K562 (cell line): ENCODE measurements around the gene NDUFS5. TPM values are rescaled to one million over a fixed set of nuclear protein-coding genes. Genes with fewer than 3 reads are reported as not detected.

Experiments
- ATAC-seq: fragments of 200-7000 bp; cut with Tn5 transposase; 3 replicates; pipeline ENCODE4 v1.9.1; 2020; ENCODE audit warnings: moderate library complexity
- BruUV-seq: library from RNA; stranded (reverse); fragments of 400-500 nt; replicated peaks from 2 replicates; lab custom pipeline; 2021; lab: Mats Ljungman, UMichigan
- CTCF ChIA-PET: fragments of 300-600 bp; formaldehyde crosslinking; extraction: SDS; loops from one replicate; lab custom pipeline; 2021; ENCODE audit warnings: low intra/inter-chr PET ratio; lab: Yijun Ruan, JAX
- POLR2A ChIA-PET: fragments of 300-600, 350-650 bp; sonication (Branson Sonifier 250); formaldehyde crosslinking; extraction: SDS; loops from one replicate; lab custom pipeline; 2021; ENCODE audit warnings: antibody characterized with exemption, inconsistent platforms; lab: Yijun Ruan, JAX
- DNase-seq, 4 experiments: peaks; one replicate each; pipeline versions ENCODE4 v3.0.0 to v3.0.0-alpha.2; 2011 to 2018; ENCODE audit warnings: low spot score in 3 of 4, mixed read lengths in 3 of 4; ENCODE audit errors: extremely low read depth in 1 of 4
- FAIRE-seq: peaks from 2 replicates; lab custom pipeline; 2011; peaks lifted over from hg19 to GRCh38; lab: Jason Lieb, UNC
- H2AFZ ChIP-seq: 2 replicates; pipeline ENCODE4 v1.6.0; 2011; ENCODE audit warnings: low read depth, low read length, control low read depth, inconsistent platforms
- H3K27ac ChIP-seq: fragments of 200-600 bp; 3 replicates; pipeline ENCODE4 v1.8.0; 2011; ENCODE audit warnings: low read depth, mild to moderate bottlenecking, control low read depth, inconsistent platforms, low read length, moderate library complexity, mixed read lengths; ENCODE audit errors: extremely low read depth
- H3K27me3 ChIP-seq, 2 experiments: fragments of 300-600 bp in 1 of 2; 2 replicates in 1 of 2; 3 replicates in 1 of 2; pipeline versions ENCODE4 v1.6.0 to v1.8.0; 2011; ENCODE audit warnings: inconsistent platforms in 2 of 2, low read length in 2 of 2, mild to moderate bottlenecking in 1 of 2, mixed read lengths in 1 of 2, moderate library complexity in 1 of 2; ENCODE audit not compliant: control insufficient read depth in 2 of 2, insufficient read depth in 2 of 2
- H3K36me3 ChIP-seq: fragments of 300-600 bp; 3 replicates; pipeline ENCODE4 v1.8.0; 2011; ENCODE audit warnings: mild to moderate bottlenecking, low read length, inconsistent platforms; ENCODE audit not compliant: control insufficient read depth, insufficient read depth
- H3K4me1 ChIP-seq, 2 experiments: fragments of 200-600 bp in 1 of 2; replicated peaks in 1 of 2; 2 replicates in 1 of 2; 3 replicates in 1 of 2; pipeline versions ENCODE4 v1.5.1 to v1.8.0; 2011; ENCODE audit warnings: inconsistent platforms in 2 of 2, low read length in 2 of 2, mild to moderate bottlenecking in 1 of 2, mixed read lengths in 1 of 2, moderate library complexity in 1 of 2; ENCODE audit not compliant: control insufficient read depth in 2 of 2, insufficient read depth in 2 of 2
- H3K4me2 ChIP-seq: 2 replicates; pipeline ENCODE4 v1.6.1; 2011; ENCODE audit warnings: low read length, control low read depth, inconsistent platforms, mixed read lengths; ENCODE audit not compliant: insufficient read depth
- H3K4me3 ChIP-seq: fragments of 200-600 bp; sonication (generic), shearing (Covaris generic); 2 replicates; pipeline ENCODE4 v1.5.1; 2016; ENCODE audit warnings: control low read depth, inconsistent platforms
- H3K79me2 ChIP-seq: fragments of 200-600 bp; 3 replicates; pipeline ENCODE4 v1.8.0; 2011; ENCODE audit warnings: low read length, inconsistent platforms; ENCODE audit not compliant: control insufficient read depth, insufficient read depth
- H3K9ac ChIP-seq, 2 experiments: 2 replicates each; pipeline versions ENCODE4 v1.6.0 to v1.6.1; 2011; ENCODE audit warnings: low read depth in 2 of 2, low read length in 2 of 2, control low read depth in 1 of 2, inconsistent platforms in 1 of 2, mild to moderate bottlenecking in 1 of 2, mixed read lengths in 1 of 2; ENCODE audit not compliant: insufficient read depth in 1 of 2
- H3K9me1 ChIP-seq: one replicate; pipeline ENCODE4 v1.6.0; 2011; ENCODE audit warnings: inconsistent platforms, mild to moderate bottlenecking, low read length, moderate library complexity; ENCODE audit not compliant: control insufficient read depth, insufficient read depth
- H3K9me3 ChIP-seq: replicated peaks from 2 replicates; pipeline ENCODE4 v1.5.1; 2011; ENCODE audit warnings: low read depth, low read length, inconsistent platforms; ENCODE audit not compliant: control insufficient read depth, insufficient read depth
- H4K20me1 ChIP-seq: replicated peaks from 2 replicates; pipeline ENCODE4 v1.6.1; 2011; ENCODE audit warnings: low read length, inconsistent platforms, mixed read lengths; ENCODE audit not compliant: control insufficient read depth, insufficient read depth
- MAFF ChIP-seq: IDR thresholded peaks from 2 replicates; pipeline ENCODE4 v1.6.1; 2012; ENCODE audit warnings: low read length, improper control_type of control experiment
- SREBF1 ChIP-seq: fragments of 150-350 bp; IDR thresholded peaks from 2 replicates; pipeline ENCODE4 v1.6.1; 2014; ENCODE audit warnings: antibody characterized with exemption, low read depth, low read length, borderline replicate concordance
- SRSF9 ChIP-seq: fragments of 200-400 bp; formaldehyde crosslinking; IDR thresholded peaks from 2 replicates; pipeline ENCODE4 v1.6.1; 2017; ENCODE audit warnings: low read depth, low read length, borderline replicate concordance
- TAF1 ChIP-seq: IDR thresholded peaks from 2 replicates; pipeline ENCODE4 v1.6.1; 2011; ENCODE audit warnings: mild to moderate bottlenecking, low read length, moderate library complexity; ENCODE audit not compliant: insufficient read depth, control insufficient read depth, severe bottlenecking; ENCODE audit errors: extremely low read depth
- TAL1 ChIP-seq: fragments of 450-650 bp; IDR thresholded peaks from 2 replicates; pipeline ENCODE4 v1.6.1; 2016; ENCODE audit warnings: mild to moderate bottlenecking
- TEAD4 ChIP-seq, 2 experiments: sonication (generic) in 1 of 2; formaldehyde crosslinking in 1 of 2; IDR thresholded peaks; 2 replicates each; pipeline versions ENCODE4 v1.6.1 to v1.8.0; 2012 to 2022; ENCODE audit warnings: borderline replicate concordance in 1 of 2, inconsistent platforms in 1 of 2, low read length in 1 of 2, mild to moderate bottlenecking in 1 of 2, missing genetic modification reagents in 1 of 2
- ZBTB17 ChIP-seq: fragments of 450-650 bp; formaldehyde crosslinking; IDR thresholded peaks from 2 replicates; pipeline ENCODE4 v1.4.0; 2020; ENCODE audit warnings: mild to moderate bottlenecking
- ZNF121 ChIP-seq: sonication (generic); formaldehyde crosslinking; conservative IDR thresholded peaks from 2 replicates; pipeline ENCODE4 v1.8.0; 2022; ENCODE audit warnings: missing genetic modification reagents
- ZNF212 ChIP-seq: fragments of 450-650 bp; formaldehyde crosslinking; IDR thresholded peaks from 2 replicates; pipeline ENCODE4 v1.4.0; 2020; ENCODE audit warnings: mild to moderate bottlenecking
- ZNF280B ChIP-seq: fragments of 250-450 bp; sonication (Bioruptor Pico); IDR thresholded peaks from 2 replicates; pipeline ENCODE4 v1.5.1; 2021; ENCODE audit warnings: mild to moderate bottlenecking
- ZNF449 ChIP-seq: fragments of 250-450 bp; sonication (Bioruptor Pico); IDR thresholded peaks from 2 replicates; pipeline ENCODE4 v1.8.0; 2022; ENCODE audit warnings: moderate library complexity, mild to moderate bottlenecking, inconsistent platforms
- WGBS: fragments of 100-300 bp; shearing (Covaris generic); methylation state at CpG from one replicate; pipeline ENCODE4 v1.1.6; 2016; ENCODE audit warnings: low coverage, mixed read lengths; ENCODE audit not compliant: insufficient coverage; ENCODE audit errors: missing lambda C conversion rate; 5-methylcytosine and 5-hydroxymethylcytosine counted together
- in situ Hi-C: fragments of 300-500 bp; cut with MboI; formaldehyde crosslinking; loops from 4 replicates; pipeline ENCODE4 v1.15.0; 2018; ENCODE audit warnings: inconsistent platforms, mixed read lengths
- intact Hi-C: fragments of 100-400 bp; cut with micrococcal nuclease; formaldehyde crosslinking; loops from 2 replicates; pipeline ENCODE4 v1.14.2; 2022
- polyA plus RNA-seq, 8 experiments: library from polyadenylated mRNA; depleted of rRNA in 4 of 8; stranded (reverse) in 5 of 8; unstranded in 3 of 8; fragments of >200 nt; fragmentation: Nextera tagmentation in 2 of 8; fragmentation: Illumina TruSeq in 1 of 8; extraction: Ambion mirVana in 2 of 8; extraction: Trizol in 1 of 8; gene quantifications; 2 replicates each; pipeline versions ENCODE4 v1.2.1 to v1.2.3, GENCODE V29; 2011 to 2014; ENCODE audit warnings: inconsistent platforms in 1 of 8, missing spikeins in 1 of 8
- total RNA-seq, 7 experiments: library from RNA; depleted of rRNA in 6 of 7; stranded (reverse); fragments of >200 nt in 6 of 7; fragmentation: Illumina TruSeq in 2 of 7; extraction: Trizol in 2 of 7; gene quantifications; 2 replicates each; pipeline versions ENCODE4 v1.2.1 to v1.2.3, GENCODE V29; 2011 to 2021; ENCODE audit warnings: low replicate concordance in 1 of 7
- TF ChIP-seq, protein P1 (sequence below): fragments of 450-650 bp; IDR thresholded peaks from one replicate; pipeline ENCODE4 v1.6.1; 2018; ENCODE audit warnings: mild to moderate bottlenecking, moderate library complexity; ENCODE audit not compliant: partially characterized antibody
- TF ChIP-seq, protein P2 (sequence below): fragments of 250-450 bp; sonication (Bioruptor Pico); IDR thresholded peaks from 2 replicates; pipeline ENCODE4 v1.5.0; 2020; ENCODE audit warnings: mild to moderate bottlenecking, borderline replicate concordance

Gene NDUFS5
- total and polyA plus RNA-seq, 9 of the 15 experiments (the other 6 are each of a cell fraction or from before 2014, with no cell fraction given), result 499 to 2,737 (median 1,281) TPM

DNA sequence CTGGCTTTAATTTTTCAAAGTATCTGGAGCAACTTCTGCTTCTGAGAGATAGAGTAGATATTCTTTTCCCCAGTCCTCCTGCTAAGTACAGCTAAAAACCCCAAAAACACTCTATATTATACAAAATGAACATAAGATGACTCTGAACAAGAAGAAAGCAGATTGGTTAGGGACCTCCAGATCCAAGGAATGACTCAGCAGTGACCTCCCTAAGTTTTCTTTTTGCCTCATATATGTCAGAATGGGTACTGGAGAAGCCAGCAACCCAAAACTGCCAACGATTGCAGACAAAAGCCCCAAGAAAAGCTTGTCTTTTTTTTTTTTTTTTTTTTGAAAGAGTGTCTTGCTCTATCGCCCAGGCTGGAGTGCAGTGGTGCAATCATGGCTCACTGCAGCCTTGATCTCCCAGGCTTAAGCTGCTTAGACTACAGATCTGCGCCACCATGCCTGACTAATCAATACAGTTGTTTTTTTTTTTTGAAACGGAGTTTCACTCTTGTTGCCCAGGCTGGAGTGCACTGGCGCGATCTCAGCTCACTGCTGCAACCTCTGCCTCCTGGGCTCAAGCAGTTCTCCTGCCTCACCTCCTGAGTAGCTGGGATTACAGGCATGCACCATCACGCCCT is 22.7 kb downstream of the NDUFS5 start (continued):
- no peak for TF ChIP-seq ZNF449 (CRISPR knock-in tag)
- TF ChIP-seq SRSF9, result no peak
- no peak for TF ChIP-seq TEAD4 (IDR thresholded peaks at IDR 0.05; ENCODE audit: low read length)
- no peak for TF ChIP-seq TEAD4 (CRISPR knock-in tag; IDR thresholded peaks at IDR 0.05; ENCODE audit: borderline replicate concordance)
- TF ChIP-seq MAFF, result peak; percentile 50; the same call in 1 of the 2 replicates
- peak; percentile 63 for TF ChIP-seq ZNF121 (CRISPR knock-in tag)
- TF ChIP-seq ZNF280B (CRISPR knock-in tag), result no peak

DNA sequence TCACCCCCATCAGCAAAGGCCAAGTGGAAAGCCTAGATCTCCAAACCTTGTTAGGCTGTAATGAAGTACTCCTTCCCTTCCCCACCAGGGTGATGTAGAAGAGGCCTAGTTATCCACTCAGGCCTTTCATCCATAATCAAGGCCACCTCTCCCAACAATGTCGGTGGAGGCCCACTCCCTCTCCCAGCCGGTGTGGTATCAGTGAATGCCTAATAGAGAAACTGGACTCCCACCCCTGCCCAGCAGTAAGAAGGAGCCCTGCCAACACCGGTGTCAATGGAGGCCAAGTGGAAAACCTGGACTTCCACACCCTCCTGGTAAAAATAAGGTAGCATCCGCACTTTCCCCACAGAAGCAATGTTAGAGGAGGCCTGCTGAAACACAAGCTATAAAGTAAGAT is 23.9 kb downstream of the NDUFS5 start:
- BruUV-seq, result no TSS peak
- in situ Hi-C loops (no loop called here), intact Hi-C loops (no loop called here)
- Histone ChIP-seq H3K79me2 (no peaks in the 10 kb centered on the region), H4K20me1 (no peaks in the 10 kb centered on the region), H3K4me1 (peaks cover 19 to 23% of the 10 kb centered on the region in 2 experiments), H3K27ac (no peak overlapping the region), H2AFZ (no peak overlapping the region), H3K9ac (no peak overlapping the region; a peak in 1 of 4 replicates), H3K4me3 (no peak overlapping the region), H3K9me3 (no peaks in the 10 kb centered on the region), H3K9me1 (peaks cover 3% of the 10 kb centered on the region), H3K27me3 (no peaks in the 10 kb centered on the region), H3K4me2 (no peak overlapping the region), H3K36me3 (no peaks in the 10 kb centered on the region; the same call in 2 of the 3 replicates)
- TF ChIP-seq TAL1 (no peak), ZNF212 (CRISPR knock-in tag) (no peak), ZBTB17 (CRISPR knock-in tag) (no peak), TAF1 (no peak), SREBF1 (no peak)
- TF ChIP-seq, protein P1, sequence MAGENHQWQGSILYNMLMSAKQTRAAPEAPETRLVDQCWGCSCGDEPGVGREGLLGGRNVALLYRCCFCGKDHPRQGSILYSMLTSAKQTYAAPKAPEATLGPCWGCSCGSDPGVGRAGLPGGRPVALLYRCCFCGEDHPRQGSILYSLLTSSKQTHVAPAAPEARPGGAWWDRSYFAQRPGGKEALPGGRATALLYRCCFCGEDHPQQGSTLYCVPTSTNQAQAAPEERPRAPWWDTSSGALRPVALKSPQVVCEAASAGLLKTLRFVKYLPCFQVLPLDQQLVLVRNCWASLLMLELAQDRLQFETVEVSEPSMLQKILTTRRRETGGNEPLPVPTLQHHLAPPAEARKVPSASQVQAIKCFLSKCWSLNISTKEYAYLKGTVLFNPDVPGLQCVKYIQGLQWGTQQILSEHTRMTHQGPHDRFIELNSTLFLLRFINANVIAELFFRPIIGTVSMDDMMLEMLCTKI, result no peak
- TF ChIP-seq, protein P2, sequence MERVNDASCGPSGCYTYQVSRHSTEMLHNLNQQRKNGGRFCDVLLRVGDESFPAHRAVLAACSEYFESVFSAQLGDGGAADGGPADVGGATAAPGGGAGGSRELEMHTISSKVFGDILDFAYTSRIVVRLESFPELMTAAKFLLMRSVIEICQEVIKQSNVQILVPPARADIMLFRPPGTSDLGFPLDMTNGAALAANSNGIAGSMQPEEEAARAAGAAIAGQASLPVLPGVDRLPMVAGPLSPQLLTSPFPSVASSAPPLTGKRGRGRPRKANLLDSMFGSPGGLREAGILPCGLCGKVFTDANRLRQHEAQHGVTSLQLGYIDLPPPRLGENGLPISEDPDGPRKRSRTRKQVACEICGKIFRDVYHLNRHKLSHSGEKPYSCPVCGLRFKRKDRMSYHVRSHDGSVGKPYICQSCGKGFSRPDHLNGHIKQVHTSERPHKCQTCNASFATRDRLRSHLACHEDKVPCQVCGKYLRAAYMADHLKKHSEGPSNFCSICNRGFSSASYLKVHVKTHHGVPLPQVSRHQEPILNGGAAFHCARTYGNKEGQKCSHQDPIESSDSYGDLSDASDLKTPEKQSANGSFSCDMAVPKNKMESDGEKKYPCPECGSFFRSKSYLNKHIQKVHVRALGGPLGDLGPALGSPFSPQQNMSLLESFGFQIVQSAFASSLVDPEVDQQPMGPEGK (CRISPR knock-in tag), result no peak
- FAIRE-seq, result no peak
- WGBS, result 89% methylated on average over 3 of the region's 4 CpGs
- ChIA-PET CTCF (no interaction called here), POLR2A (interaction anchor here (0.7 kb wide), 1 partner anchor 39 kb away, joined by 3 read pairs; no protein-coding TSS in a partner anchor)
- DNase-seq, result no peak
- no peak for ATAC-seq
